Gastroesophageal sphincter (tissue), 4 donors: ENCODE data around the gene GSX1. TPM values are rescaled to one million over a fixed set of nuclear protein-coding genes. Genes with fewer than 3 reads are reported as not detected.

Experiments used
- ATAC-seq: fragments of 150-250 bp; one replicate; pipeline ENCODE4 v1.9.1; 2016; ENCODE audit warnings: mild to moderate bottlenecking, moderate library complexity
- H3K27ac ChIP-seq, 4 donors: fragments of 200-600 bp; sonication (generic) in 3 of 4; 1 replicate in 3 of 4; 2 replicates in 1 of 4; pipeline ENCODE4 v1.5.1; 2016 to 2019
- H3K27me3 ChIP-seq: fragments of 200-600 bp; sonication (generic); one replicate; pipeline ENCODE4 v1.5.1; 2019
- H3K36me3 ChIP-seq, 2 donors: fragments of 200-600 bp; sonication (generic); one replicate each; pipeline ENCODE4 v1.5.1; 2019; ENCODE audit warnings: control low read depth in 1 of 2
- H3K4me1 ChIP-seq, 3 donors: fragments of 200-600 bp; sonication (generic); 1 replicate in 2 of 3; 2 replicates in 1 of 3; pipeline ENCODE4 v1.5.1; 2016 to 2019; ENCODE audit warnings: control low read depth in 2 of 3
- H3K4me3 ChIP-seq, 2 donors: fragments of 200-600 bp; sonication (generic); one replicate each; pipeline ENCODE4 v1.5.1; 2019; ENCODE audit warnings: mild to moderate bottlenecking in 1 of 2, moderate library complexity in 1 of 2
- H3K9me3 ChIP-seq, 3 donors: fragments of 200-600 bp; sonication (generic); one replicate each; pipeline ENCODE4 v1.5.1; 2017 to 2019; ENCODE audit warnings: control low read depth in 2 of 3
- CTCF ChIP-seq, 4 experiments: fragments of 200-600 bp in 2 of 4; fragments of 450-650 bp in 2 of 4; sonication (generic) in 1 of 4; IDR thresholded peaks; one replicate each; pipeline ENCODE4 v1.5.1; 2017 to 2019; ENCODE audit warnings: antibody characterized with exemption in 4 of 4, mild to moderate bottlenecking in 2 of 4, moderate library complexity in 2 of 4
- EP300 ChIP-seq: sonication (generic); formaldehyde crosslinking; IDR thresholded peaks from one replicate; pipeline ENCODE4 v1.6.1; 2017; ENCODE audit warnings: antibody characterized with exemption, mild to moderate bottlenecking
- POLR2A ChIP-seq, 2 donors: fragments of 450-650 bp; IDR thresholded peaks; one replicate each; pipeline ENCODE4 v1.6.1; 2017; ENCODE audit warnings: antibody characterized with exemption in 2 of 2, mild to moderate bottlenecking in 2 of 2, moderate library complexity in 1 of 2
- POLR2AphosphoS5 ChIP-seq: sonication (generic); formaldehyde crosslinking; IDR thresholded peaks from one replicate; pipeline ENCODE4 v1.6.1; 2017; ENCODE audit warnings: antibody characterized with exemption
- WGBS, 2 donors: methylation state at CpG; one replicate each; pipeline ENCODE4 v1.1.5; 2018; ENCODE audit warnings: low coverage in 1 of 2; 5-methylcytosine and 5-hydroxymethylcytosine counted together
- total RNA-seq, 4 donors: library from RNA; depleted of rRNA; stranded (reverse); fragments of >200 nt; gene quantifications; one replicate each; pipeline ENCODE4 v1.1.0, GENCODE V29; 2016

GSX1 gene
- total RNA-seq, 4 donors from 2014 or later, result not detected

DNA sequence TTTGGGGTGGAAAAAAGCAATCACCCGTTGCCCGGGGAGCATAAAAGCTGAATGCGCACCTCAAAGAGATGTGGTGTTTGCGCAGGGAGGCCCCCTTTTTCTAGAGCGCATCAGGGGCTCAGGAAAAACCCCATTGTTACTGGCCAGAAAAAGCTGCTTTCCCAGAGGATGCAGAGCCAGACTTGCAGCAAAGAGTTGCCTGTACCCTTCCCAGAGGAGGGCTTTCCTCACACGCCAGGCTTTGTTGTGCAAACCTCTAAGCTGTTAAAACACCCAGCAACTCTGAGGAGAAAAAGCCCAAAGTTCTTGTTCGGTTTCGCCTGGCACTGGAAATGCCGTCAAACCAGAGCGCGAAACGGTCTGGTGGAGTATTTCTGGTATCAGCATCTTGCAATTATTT, 29.3 kb downstream of the GSX1 start:
- H3K4me1 ChIP-seq, result peaks cover 0 to 6% (median 0%) of the 10 kb centered on the region in 3 donors
- peaks cover 87% of the 10 kb centered on the region for H3K27me3 ChIP-seq
- no peaks in the 10 kb centered on the region for H3K36me3 ChIP-seq
- WGBS, 2 donors, result 0% methylated on average over 3 to 12 of the region's 12 CpGs
- TF ChIP-seq EP300 (no peak), POLR2A (IDR thresholded peaks at IDR 0.05) (no peak), POLR2AphosphoS5 (no peak), CTCF (IDR thresholded peaks at IDR 0.05) (no peak)
- H3K4me3 ChIP-seq, result no peak overlapping the region
- no peak overlapping the region for H3K27ac ChIP-seq
- H3K9me3 ChIP-seq, result no peaks in the 10 kb centered on the region
- ATAC-seq, result no peak

GRCh38 chr13:27822258-27822872, 30.1 kb downstream of the GSX1 start:
- H3K4me1 ChIP-seq, result peaks cover 0 to 13% (median 0%) of the 10 kb centered on the region in 3 donors
- ATAC-seq, result no peak
- H3K27me3 ChIP-seq, result peaks cover 85% of the 10 kb centered on the region
- 1% methylated on average over 16 to 17 of the region's 17 CpGs for WGBS, 2 donors
- no peak for TF ChIP-seq POLR2AphosphoS5
- TF ChIP-seq POLR2A (IDR thresholded peaks at IDR 0.05), result no peak
- no peak for TF ChIP-seq CTCF (IDR thresholded peaks at IDR 0.05)
- TF ChIP-seq EP300, result no peak
- no peaks in the 10 kb centered on the region for H3K9me3 ChIP-seq
- no peaks in the 10 kb centered on the region for H3K36me3 ChIP-seq
- no peak overlapping the region for H3K4me3 ChIP-seq
- no peak overlapping the region for H3K27ac ChIP-seq

GRCh38 chr13:27822873-27823311, 30.6 kb downstream of the GSX1 start:
- 0 to 1% methylated on average over 15 to 17 of the region's 18 CpGs for WGBS, 2 donors
- Histone ChIP-seq H3K36me3 (no peaks in the 10 kb centered on the region), H3K27ac (no peak overlapping the region), H3K4me1 (peaks cover 0 to 13% (median 0%) of the 10 kb centered on the region in 3 donors), H3K27me3 (peaks cover 86% of the 10 kb centered on the region), H3K4me3 (no peak overlapping the region), H3K9me3 (no peaks in the 10 kb centered on the region)
- ATAC-seq, result no peak
- TF ChIP-seq POLR2AphosphoS5 (no peak), POLR2A (IDR thresholded peaks at IDR 0.05) (no peak), CTCF (IDR thresholded peaks at IDR 0.05) (no peak), EP300 (no peak)

DNA sequence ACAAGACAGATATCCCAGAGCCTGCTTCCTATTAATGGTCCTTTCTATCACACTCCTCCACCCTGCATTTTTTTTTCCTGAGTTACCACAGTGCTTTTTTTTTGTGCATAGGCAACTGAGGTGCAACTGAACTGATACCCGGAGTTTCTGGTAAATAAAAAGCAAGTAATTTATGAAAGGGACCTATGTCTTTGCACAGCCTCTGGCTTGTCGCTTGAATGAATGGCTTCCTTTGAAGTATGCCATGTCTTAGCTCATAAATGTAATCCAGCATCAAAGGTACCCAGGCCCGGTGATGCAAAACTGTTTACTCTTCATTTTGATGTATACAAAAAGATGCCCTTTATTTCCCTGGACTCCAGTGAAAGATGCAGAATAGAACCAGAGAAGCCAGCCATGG, 31.8 kb downstream of the GSX1 start:
- ATAC-seq, result no peak
- no peak overlapping the region for H3K27ac ChIP-seq
- H3K27me3 ChIP-seq, result peaks cover 86% of the 10 kb centered on the region
- no peaks in the 10 kb centered on the region for H3K36me3 ChIP-seq
- no peaks in the 10 kb centered on the region for H3K9me3 ChIP-seq
- TF ChIP-seq POLR2A (IDR thresholded peaks at IDR 0.05), result no peak
- no peak for TF ChIP-seq POLR2AphosphoS5
- no peak for TF ChIP-seq CTCF (IDR thresholded peaks at IDR 0.05)
- no peak for TF ChIP-seq EP300
- no peak overlapping the region for H3K4me3 ChIP-seq
- H3K4me1 ChIP-seq, result peaks cover 0 to 13% (median 0%) of the 10 kb centered on the region in 3 donors
- 0 to 14% methylated on average over 1 to 2 of the region's 3 CpGs for WGBS, 2 donors

GRCh38 chr13:27825072-27825471, 32.8 kb downstream of the GSX1 start:
- peaks cover 86% of the 10 kb centered on the region for H3K27me3 ChIP-seq
- no peak for TF ChIP-seq EP300
- TF ChIP-seq POLR2AphosphoS5, result no peak
- TF ChIP-seq POLR2A (IDR thresholded peaks at IDR 0.05), result no peak
- no peak for TF ChIP-seq CTCF (IDR thresholded peaks at IDR 0.05)
- no peak overlapping the region for H3K4me3 ChIP-seq
- WGBS, 2 donors, result 13 to 28% methylated on average over 5 of the region's 5 CpGs
- H3K9me3 ChIP-seq, result no peaks in the 10 kb centered on the region
- no peaks in the 10 kb centered on the region for H3K36me3 ChIP-seq
- H3K27ac ChIP-seq, result no peak overlapping the region
- H3K4me1 ChIP-seq, result peaks cover 0 to 18% (median 0%) of the 10 kb centered on the region in 3 donors
- ATAC-seq, result no peak
